ENCODE results near the gene SLC25A34.
"Not testable (repeated sequence)": the region's sequence is repeated elsewhere in the genome, so short reads cannot be mapped to it uniquely, and the experiment has no call there.

SLC25A34 gene

GRCh38 chr1:15736038-15736891 is at the start of gene SLC25A34:
Gene SLC25A34, plus strand, starts transcription at chr1:15736258. Its CDS starts 228 bp downstream, at chr1:15736486.
- Mint-ChIP-seq H3K27ac (no peak within 1 kb of the TSS), H3K36me3 (ENCODE audit: low read depth) (peaks cover 4% of the 10 kb centered on the region), H3K9me3 (no peaks in the 10 kb centered on the region), H3K4me3 (no peak within 1 kb of the TSS), H3K27me3 (ENCODE audit: low read depth) (no peaks in the 10 kb centered on the region), H3K4me1 (ENCODE audit: low read depth) (peaks cover under 1% of the 10 kb centered on the region)

- H3K27ac Mint-ChIP-seq: no peak overlapping the region
- H3K4me1 Mint-ChIP-seq (ENCODE audit: low read depth): peaks cover 29% of the 10 kb centered on the region
- peaks cover 6% of the 10 kb centered on the region for H3K36me3 Mint-ChIP-seq (ENCODE audit: low read depth)
- H3K4me3 Mint-ChIP-seq: no peak overlapping the region
- H3K27me3 Mint-ChIP-seq (ENCODE audit: low read depth): no peaks in the 10 kb centered on the region
- no peaks in the 10 kb centered on the region for H3K9me3 Mint-ChIP-seq
Observed at GRCh38 chr1:15687446-15687845, 48.6 kb upstream of the SLC25A34 start.

GRCh38 chr1:15690317-15690716 is 45.7 kb upstream of the SLC25A34 start:
- no peaks in the 10 kb centered on the region for H3K27me3 Mint-ChIP-seq (ENCODE audit: low read depth)
- peaks cover 11% of the 10 kb centered on the region for H3K36me3 Mint-ChIP-seq (ENCODE audit: low read depth)
- no peak overlapping the region for H3K4me3 Mint-ChIP-seq
- no peak overlapping the region for H3K27ac Mint-ChIP-seq
- H3K4me1 Mint-ChIP-seq (ENCODE audit: low read depth): peaks cover 29% of the 10 kb centered on the region
- no peaks in the 10 kb centered on the region for H3K9me3 Mint-ChIP-seq

- Mint-ChIP-seq H3K27ac (no peak overlapping the region), H3K4me1 (ENCODE audit: low read depth) (peaks cover 23% of the 10 kb centered on the region), H3K4me3 (no peak overlapping the region), H3K9me3 (no peaks in the 10 kb centered on the region), H3K27me3 (ENCODE audit: low read depth) (no peaks in the 10 kb centered on the region), H3K36me3 (ENCODE audit: low read depth) (peaks cover 11% of the 10 kb centered on the region)
Observed at GRCh38 chr1:15691434-15692032, 44.5 kb upstream of the SLC25A34 start.

GRCh38 chr1:15692121-15692682 is 43.9 kb upstream of the SLC25A34 start:
- Mint-ChIP-seq H3K4me1 (ENCODE audit: low read depth) (peaks cover 27% of the 10 kb centered on the region), H3K4me3 (no peak overlapping the region), H3K27ac (no peak overlapping the region), H3K9me3 (no peaks in the 10 kb centered on the region), H3K27me3 (ENCODE audit: low read depth) (no peaks in the 10 kb centered on the region), H3K36me3 (ENCODE audit: low read depth) (peaks cover 13% of the 10 kb centered on the region)

GRCh38 chr1:15693371-15693770 is 42.7 kb upstream of the SLC25A34 start:
- H3K9me3 Mint-ChIP-seq: no peaks in the 10 kb centered on the region
- peaks cover 13% of the 10 kb centered on the region for H3K36me3 Mint-ChIP-seq (ENCODE audit: low read depth)
- H3K27me3 Mint-ChIP-seq (ENCODE audit: low read depth): no peaks in the 10 kb centered on the region
- H3K4me3 Mint-ChIP-seq: no peak overlapping the region
- peak overlapping the region; percentile 15 for H3K27ac Mint-ChIP-seq
- peaks cover 25% of the 10 kb centered on the region for H3K4me1 Mint-ChIP-seq (ENCODE audit: low read depth)

GRCh38 chr1:15696956-15697521 is 39.0 kb upstream of the SLC25A34 start:
- Mint-ChIP-seq H3K27me3 (ENCODE audit: low read depth) (no peaks in the 10 kb centered on the region), H3K36me3 (ENCODE audit: low read depth) (peaks cover 15% of the 10 kb centered on the region), H3K27ac (peak overlapping the region; percentile 96), H3K9me3 (no peaks in the 10 kb centered on the region), H3K4me3 (peak overlapping the region; percentile 79), H3K4me1 (ENCODE audit: low read depth) (peaks cover 26% of the 10 kb centered on the region)

GRCh38 chr1:15698201-15698600 is 37.9 kb upstream of the SLC25A34 start:
- peak overlapping the region; percentile 75 for H3K27ac Mint-ChIP-seq
- peaks cover 12% of the 10 kb centered on the region for H3K36me3 Mint-ChIP-seq (ENCODE audit: low read depth)
- peaks cover 26% of the 10 kb centered on the region for H3K4me1 Mint-ChIP-seq (ENCODE audit: low read depth)
- H3K27me3 Mint-ChIP-seq (ENCODE audit: low read depth): no peaks in the 10 kb centered on the region
- H3K4me3 Mint-ChIP-seq: no peak overlapping the region
- H3K9me3 Mint-ChIP-seq: no peaks in the 10 kb centered on the region

- not testable (repeated sequence) for H3K27ac Mint-ChIP-seq; H3K4me3 Mint-ChIP-seq; H3K27me3 Mint-ChIP-seq (ENCODE audit: low read depth); H3K9me3 Mint-ChIP-seq
- Mint-ChIP-seq H3K4me1 (ENCODE audit: low read depth) (peaks cover 28% of the 10 kb centered on the region), H3K36me3 (ENCODE audit: low read depth) (peaks cover 14% of the 10 kb centered on the region)
Observed at GRCh38 chr1:15699321-15699720, 36.7 kb upstream of the SLC25A34 start.

GRCh38 chr1:15700508-15700907 is 35.5 kb upstream of the SLC25A34 start:
- Mint-ChIP-seq H3K4me3 (no peak overlapping the region), H3K9me3 (no peaks in the 10 kb centered on the region), H3K27me3 (ENCODE audit: low read depth) (no peaks in the 10 kb centered on the region), H3K4me1 (ENCODE audit: low read depth) (peaks cover 24% of the 10 kb centered on the region), H3K27ac (no peak overlapping the region), H3K36me3 (ENCODE audit: low read depth) (peaks cover 11% of the 10 kb centered on the region)

- H3K9me3 Mint-ChIP-seq: no peaks in the 10 kb centered on the region
- no peaks in the 10 kb centered on the region for H3K27me3 Mint-ChIP-seq (ENCODE audit: low read depth)
- no peak overlapping the region for H3K4me3 Mint-ChIP-seq
- H3K27ac Mint-ChIP-seq: no peak overlapping the region
- H3K36me3 Mint-ChIP-seq (ENCODE audit: low read depth): peaks cover 14% of the 10 kb centered on the region
- peaks cover 23% of the 10 kb centered on the region for H3K4me1 Mint-ChIP-seq (ENCODE audit: low read depth)
Observed at GRCh38 chr1:15701784-15702183, 34.3 kb upstream of the SLC25A34 start.

- Mint-ChIP-seq H3K4me3 (no peak overlapping the region), H3K9me3 (no peaks in the 10 kb centered on the region), H3K36me3 (ENCODE audit: low read depth) (peaks cover 16% of the 10 kb centered on the region), H3K27me3 (ENCODE audit: low read depth) (no peaks in the 10 kb centered on the region), H3K4me1 (ENCODE audit: low read depth) (peaks cover 13% of the 10 kb centered on the region), H3K27ac (no peak overlapping the region)
Observed at GRCh38 chr1:15702722-15703550, 33.1 kb upstream of the SLC25A34 start.

GRCh38 chr1:15703562-15703961 is 32.5 kb upstream of the SLC25A34 start:
- H3K27ac Mint-ChIP-seq: no peak overlapping the region
- H3K27me3 Mint-ChIP-seq (ENCODE audit: low read depth): no peaks in the 10 kb centered on the region
- H3K4me1 Mint-ChIP-seq (ENCODE audit: low read depth): peaks cover 10% of the 10 kb centered on the region
- no peaks in the 10 kb centered on the region for H3K9me3 Mint-ChIP-seq
- H3K4me3 Mint-ChIP-seq: no peak overlapping the region
- H3K36me3 Mint-ChIP-seq (ENCODE audit: low read depth): peaks cover 16% of the 10 kb centered on the region

All from T-helper 1 cell treated with Interleukin-12 subunit alpha and Interleukin-12 subunit beta and Interleukin-4 antibody, amounts not matched to agents 30 μg/mL and 1 μg/mL, for 36 hours (primary cell).